ENCODE results near the gene HNF1A. TPM values are rescaled to one million over a fixed set of nuclear protein-coding genes. Genes with fewer than 3 reads are reported as not detected.

Gene HNF1A
- total and polyA plus RNA-seq, 2 of the 4 experiments (the other 2 are of a cell fraction) = under 0.01 TPM; not detected in 1

DNA sequence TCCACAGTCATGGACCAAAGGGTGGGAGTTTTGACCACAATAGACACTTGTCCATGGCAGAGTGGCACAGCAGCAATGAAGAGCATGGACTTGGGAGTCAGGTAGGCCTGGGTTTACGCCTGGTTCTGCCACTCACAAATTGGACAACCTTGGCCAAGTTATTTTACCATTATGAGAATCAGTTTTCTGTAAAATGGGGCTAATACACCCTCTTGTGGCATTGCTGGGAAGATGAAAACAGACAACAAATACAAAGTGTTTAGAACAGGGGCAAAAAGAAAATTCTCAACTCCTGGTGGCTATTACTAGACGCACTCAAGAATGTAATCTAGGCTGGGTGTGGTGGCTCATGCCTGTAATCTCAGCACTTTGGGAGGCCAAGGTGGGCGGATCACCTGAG is 35.4 kb downstream of the HNF1A start:
- Histone ChIP-seq H2AK5ac (ENCODE audit: low read depth, low read length) (no peak overlapping the region), H2AK9ac (replicated peaks; ENCODE audit: low read depth, low read length, poor library complexity) (no peak overlapping the region), H3K18ac (ENCODE audit: low read depth, low read length) (no peak overlapping the region), H2BK15ac (ENCODE audit: low read depth, low read length) (no peak overlapping the region), H3K4me2 (ENCODE audit: low read depth, low read length) (no peak overlapping the region), H3K27ac (ENCODE audit: insufficient read depth, low read length) (no peak overlapping the region), H2BK20ac (ENCODE audit: low read depth, low read length) (no peak overlapping the region), H2BK5ac (ENCODE audit: low read depth, low read length, poor library complexity, severe bottlenecking) (no peak overlapping the region), H3K79me1 (ENCODE audit: low read depth in 1 of 2, low read length in 2 of 2) (peaks cover 12 to 15% of the 10 kb centered on the region in 2 experiments), H2BK120ac (ENCODE audit: low read depth, low read length) (no peak overlapping the region), H3K4ac (ENCODE audit: low read depth, low read length) (no peak overlapping the region), H4K91ac (ENCODE audit: insufficient read depth, low read depth, low read length) (no peak overlapping the region), H3K9me3 (ENCODE audit: control insufficient read depth, insufficient read depth, low read length) (no peaks in the 10 kb centered on the region), H3K23ac (ENCODE audit: low read depth, low read length) (no peak overlapping the region), H4K8ac (ENCODE audit: low read depth in 2 of 2, low read length in 2 of 2) (no peak overlapping the region), H4K5ac (ENCODE audit: low read depth, low read length) (no peak overlapping the region), H3K36me3 (ENCODE audit: control insufficient read depth, insufficient read depth, low read length) (peaks cover 19% of the 10 kb centered on the region), H2AFZ (replicated peaks; ENCODE audit: low read length, poor library complexity) (no peak overlapping the region), H3K4me3 (ENCODE audit: insufficient read depth, low read depth, low read length) (no peak overlapping the region), H3K9me1 (ENCODE audit: insufficient read depth, low read length) (0 out of 2 replicates have a peak, but pooled peaks cover 6% of the 10 kb centered on the region), H3K56ac (ENCODE audit: extremely low read depth, insufficient read depth, low read length) (no peak overlapping the region), H3K14ac (replicated peaks; ENCODE audit: low read depth, low read length) (no peak overlapping the region), H3K4me1 (ENCODE audit: control insufficient read depth, insufficient read depth, low read length) (no peaks in the 10 kb centered on the region), H3K27me3 (ENCODE audit: control insufficient read depth, insufficient read depth, low read length) (no peaks in the 10 kb centered on the region), H4K20me1 (ENCODE audit: insufficient read depth, low read length) (no peaks in the 10 kb centered on the region), H3K9ac (ENCODE audit: low read depth, low read length) (no peak overlapping the region)
- ChIA-PET CTCF (no interaction called here), POLR2A (ENCODE audit: unreplicated experiment) (no interaction called here)
- dilution Hi-C loops (cut with HindIII; ENCODE audit: low sequenced_read_pairs, unreplicated experiment) (no loop called here), intact Hi-C loops (cut with micrococcal nuclease) (loop anchor here (5.0 kb wide), 1 partner anchor 431 kb away; the partner anchor contains the start of gene POP5), in situ Hi-C loops (cut with MboI; ENCODE audit: low sequenced_read_pairs) (no loop called here)
- TF ChIP-seq, protein P1, sequence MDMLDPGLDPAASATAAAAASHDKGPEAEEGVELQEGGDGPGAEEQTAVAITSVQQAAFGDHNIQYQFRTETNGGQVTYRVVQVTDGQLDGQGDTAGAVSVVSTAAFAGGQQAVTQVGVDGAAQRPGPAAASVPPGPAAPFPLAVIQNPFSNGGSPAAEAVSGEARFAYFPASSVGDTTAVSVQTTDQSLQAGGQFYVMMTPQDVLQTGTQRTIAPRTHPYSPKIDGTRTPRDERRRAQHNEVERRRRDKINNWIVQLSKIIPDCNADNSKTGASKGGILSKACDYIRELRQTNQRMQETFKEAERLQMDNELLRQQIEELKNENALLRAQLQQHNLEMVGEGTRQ (IDR thresholded peaks at IDR 0.05; ENCODE audit: low read depth, low read length) = no peak
- TF ChIP-seq, protein P2, sequence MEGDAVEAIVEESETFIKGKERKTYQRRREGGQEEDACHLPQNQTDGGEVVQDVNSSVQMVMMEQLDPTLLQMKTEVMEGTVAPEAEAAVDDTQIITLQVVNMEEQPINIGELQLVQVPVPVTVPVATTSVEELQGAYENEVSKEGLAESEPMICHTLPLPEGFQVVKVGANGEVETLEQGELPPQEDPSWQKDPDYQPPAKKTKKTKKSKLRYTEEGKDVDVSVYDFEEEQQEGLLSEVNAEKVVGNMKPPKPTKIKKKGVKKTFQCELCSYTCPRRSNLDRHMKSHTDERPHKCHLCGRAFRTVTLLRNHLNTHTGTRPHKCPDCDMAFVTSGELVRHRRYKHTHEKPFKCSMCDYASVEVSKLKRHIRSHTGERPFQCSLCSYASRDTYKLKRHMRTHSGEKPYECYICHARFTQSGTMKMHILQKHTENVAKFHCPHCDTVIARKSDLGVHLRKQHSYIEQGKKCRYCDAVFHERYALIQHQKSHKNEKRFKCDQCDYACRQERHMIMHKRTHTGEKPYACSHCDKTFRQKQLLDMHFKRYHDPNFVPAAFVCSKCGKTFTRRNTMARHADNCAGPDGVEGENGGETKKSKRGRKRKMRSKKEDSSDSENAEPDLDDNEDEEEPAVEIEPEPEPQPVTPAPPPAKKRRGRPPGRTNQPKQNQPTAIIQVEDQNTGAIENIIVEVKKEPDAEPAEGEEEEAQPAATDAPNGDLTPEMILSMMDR (conservative IDR thresholded peaks at IDR 0.05; ENCODE audit: low read depth, low read length) = no peak
- TF ChIP-seq MXI1 (IDR thresholded peaks at IDR 0.05; ENCODE audit: borderline replicate concordance, low read depth, low read length) (no peak), FOS (IDR thresholded peaks at IDR 0.05; ENCODE audit: low read depth, low read length) (no peak), CHD1 (IDR thresholded peaks at IDR 0.05; ENCODE audit: low read depth, low read length) (no peak), POLR2A (IDR thresholded peaks at IDR 0.05; ENCODE audit: low read depth, low read length) (no peak), MAFK (IDR thresholded peaks at IDR 0.05; ENCODE audit: low read depth, low read length) (no peak), CEBPB (IDR thresholded peaks at IDR 0.05; ENCODE audit: low read depth, low read length) (no peak), MAZ (IDR thresholded peaks at IDR 0.05; ENCODE audit: borderline replicate concordance, low read depth, low read length) (no peak), RFX5 (IDR thresholded peaks at IDR 0.05; ENCODE audit: low read depth, low read length) (no peak), SMC3 (IDR thresholded peaks at IDR 0.05; ENCODE audit: low read depth, low read length) (no peak), BHLHE40 (IDR thresholded peaks at IDR 0.05; ENCODE audit: low read depth, low read length) (no peak), NFE2L2 (IDR thresholded peaks at IDR 0.05; ENCODE audit: low read depth, low read length) (no peak)
- TF ChIP-seq, protein P3, sequence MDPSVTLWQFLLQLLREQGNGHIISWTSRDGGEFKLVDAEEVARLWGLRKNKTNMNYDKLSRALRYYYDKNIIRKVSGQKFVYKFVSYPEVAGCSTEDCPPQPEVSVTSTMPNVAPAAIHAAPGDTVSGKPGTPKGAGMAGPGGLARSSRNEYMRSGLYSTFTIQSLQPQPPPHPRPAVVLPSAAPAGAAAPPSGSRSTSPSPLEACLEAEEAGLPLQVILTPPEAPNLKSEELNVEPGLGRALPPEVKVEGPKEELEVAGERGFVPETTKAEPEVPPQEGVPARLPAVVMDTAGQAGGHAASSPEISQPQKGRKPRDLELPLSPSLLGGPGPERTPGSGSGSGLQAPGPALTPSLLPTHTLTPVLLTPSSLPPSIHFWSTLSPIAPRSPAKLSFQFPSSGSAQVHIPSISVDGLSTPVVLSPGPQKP (IDR thresholded peaks at IDR 0.05; ENCODE audit: borderline replicate concordance, low read depth, low read length) = no peak
- no peak for ATAC-seq (ENCODE audit: low read depth)
- no TSS peak for BruUV-seq (replicated peaks)
- WGBS, 2 experiments (ENCODE audit: extremely low coverage in 2 of 2, insufficient read length in 1 of 2) = no CpG with 5 or more reads among the region's 3 CpGs
- no peak for DNase-seq

Measured in IMR-90 (cell line).